Measurements from ENCODE around the gene SNRPD3.

Gene SNRPD3

DNA sequence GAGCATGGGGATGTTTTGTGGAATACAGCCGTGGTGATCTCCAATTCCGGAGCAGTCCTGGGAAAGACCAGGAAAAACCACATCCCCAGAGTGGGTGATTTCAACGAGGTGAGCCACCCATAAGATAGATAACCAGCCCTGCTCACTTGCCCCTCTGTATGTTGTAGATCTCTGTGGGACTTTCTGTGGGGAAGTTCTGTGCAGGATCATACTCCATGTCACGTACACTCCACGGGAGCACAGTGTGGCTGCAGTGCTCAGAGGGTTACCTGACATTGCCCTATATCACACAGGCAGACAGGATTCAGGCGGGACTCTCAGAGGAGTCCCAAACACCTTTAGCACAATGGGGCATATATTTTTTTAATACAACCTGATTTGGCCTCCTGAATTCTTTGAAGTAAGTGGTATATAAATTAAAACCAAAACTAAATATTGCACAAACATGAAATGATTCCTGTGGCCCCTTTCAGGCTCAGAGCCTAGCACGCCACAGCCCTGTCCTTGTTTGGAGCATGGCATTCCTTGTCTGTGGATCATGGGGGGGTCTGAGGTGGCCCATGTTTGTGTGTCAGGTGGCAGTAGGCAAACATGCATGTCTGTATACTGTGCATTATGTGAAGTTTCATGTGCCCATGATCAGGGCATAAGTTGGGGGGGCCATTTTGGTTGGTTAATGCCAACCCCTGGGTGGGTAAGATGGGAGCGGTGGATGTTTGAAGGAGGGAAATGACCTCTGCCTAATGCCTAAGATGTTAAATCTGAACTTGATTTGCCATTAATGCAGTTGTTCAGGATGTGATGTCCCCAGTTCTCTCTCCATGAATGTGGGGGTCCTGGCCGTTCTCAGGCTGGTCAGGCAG, 42.2 kb upstream of the SNRPD3 start:
- no peak for DNase-seq (ENCODE audit: low spot score)
- TF ChIP-seq, protein P1, sequence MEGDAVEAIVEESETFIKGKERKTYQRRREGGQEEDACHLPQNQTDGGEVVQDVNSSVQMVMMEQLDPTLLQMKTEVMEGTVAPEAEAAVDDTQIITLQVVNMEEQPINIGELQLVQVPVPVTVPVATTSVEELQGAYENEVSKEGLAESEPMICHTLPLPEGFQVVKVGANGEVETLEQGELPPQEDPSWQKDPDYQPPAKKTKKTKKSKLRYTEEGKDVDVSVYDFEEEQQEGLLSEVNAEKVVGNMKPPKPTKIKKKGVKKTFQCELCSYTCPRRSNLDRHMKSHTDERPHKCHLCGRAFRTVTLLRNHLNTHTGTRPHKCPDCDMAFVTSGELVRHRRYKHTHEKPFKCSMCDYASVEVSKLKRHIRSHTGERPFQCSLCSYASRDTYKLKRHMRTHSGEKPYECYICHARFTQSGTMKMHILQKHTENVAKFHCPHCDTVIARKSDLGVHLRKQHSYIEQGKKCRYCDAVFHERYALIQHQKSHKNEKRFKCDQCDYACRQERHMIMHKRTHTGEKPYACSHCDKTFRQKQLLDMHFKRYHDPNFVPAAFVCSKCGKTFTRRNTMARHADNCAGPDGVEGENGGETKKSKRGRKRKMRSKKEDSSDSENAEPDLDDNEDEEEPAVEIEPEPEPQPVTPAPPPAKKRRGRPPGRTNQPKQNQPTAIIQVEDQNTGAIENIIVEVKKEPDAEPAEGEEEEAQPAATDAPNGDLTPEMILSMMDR (conservative IDR thresholded peaks at IDR 0.05; ENCODE audit: low read depth), result no peak
- H3K27ac ChIP-seq, result no peak overlapping the region
- ChIA-PET POLR2A (ENCODE audit: low non-redundant PET) (no interaction called here), CTCF (interaction anchor here (0.7 kb wide), 1 partner anchor 424 kb away, joined by 3 read pairs; no protein-coding TSS in a partner anchor)

- TF ChIP-seq, protein P1 (conservative IDR thresholded peaks at IDR 0.05; ENCODE audit: low read depth), result no peak
- no peak for DNase-seq (ENCODE audit: low spot score)
- ChIA-PET POLR2A (ENCODE audit: low non-redundant PET) (no interaction called here), CTCF (interaction anchor here (0.7 kb wide), 1 partner anchor 425 kb away, joined by 3 read pairs; no protein-coding TSS in a partner anchor)
- no peak overlapping the region for H3K27ac ChIP-seq
Observed at GRCh38 chr22:24514241-24515026, 41.4 kb upstream of the SNRPD3 start.

GRCh38 chr22:24515027-24515338, 40.8 kb upstream of the SNRPD3 start:
- ChIA-PET POLR2A (ENCODE audit: low non-redundant PET) (no interaction called here), CTCF (no interaction called here)
- TF ChIP-seq, protein P1 (conservative IDR thresholded peaks at IDR 0.05; ENCODE audit: low read depth), result no peak
- no peak for DNase-seq (ENCODE audit: low spot score)
- no peak overlapping the region for H3K27ac ChIP-seq

DNA sequence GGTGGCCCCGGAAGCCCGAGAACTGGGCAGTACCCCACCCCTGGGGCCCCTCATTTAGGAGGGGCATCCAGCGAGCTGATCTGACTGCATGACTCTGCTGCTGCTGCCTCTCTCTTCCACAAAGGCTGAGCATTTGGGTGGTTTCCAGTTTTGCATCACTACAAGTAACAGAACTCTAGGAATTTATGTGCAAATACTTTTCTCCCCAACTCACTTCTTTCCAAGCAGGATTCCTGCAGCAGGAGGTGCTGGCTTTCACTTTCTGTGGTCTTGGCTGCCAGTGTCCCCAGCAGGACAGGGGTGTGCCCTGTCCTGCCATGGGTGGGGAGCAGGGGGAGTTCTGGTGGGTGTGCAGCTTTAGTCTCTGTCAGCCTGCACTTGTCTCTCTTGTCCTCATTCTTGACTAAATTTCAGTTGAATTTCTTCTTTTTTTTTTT, 39.5 kb upstream of the SNRPD3 start:
- TF ChIP-seq, protein P1 (conservative IDR thresholded peaks at IDR 0.05; ENCODE audit: low read depth), result no peak
- ChIA-PET POLR2A (ENCODE audit: low non-redundant PET) (no interaction called here), CTCF (no interaction called here)
- DNase-seq (ENCODE audit: low spot score), result no peak
- no peak overlapping the region for H3K27ac ChIP-seq

GRCh38 chr22:24517446-24517845, 38.4 kb upstream of the SNRPD3 start:
- no peak overlapping the region for H3K27ac ChIP-seq
- ChIA-PET POLR2A (ENCODE audit: low non-redundant PET) (no interaction called here), CTCF (interaction anchor here (0.6 kb wide), 1 partner anchor 133 kb away, joined by 4 read pairs; no protein-coding TSS in a partner anchor)
- DNase-seq (ENCODE audit: low spot score), result no peak
- TF ChIP-seq, protein P1 (conservative IDR thresholded peaks at IDR 0.05; ENCODE audit: low read depth), result no peak

- CTCF ChIA-PET, result interaction anchor here (0.5 kb wide), 1 partner anchor 56 kb away, joined by 3 read pairs; no protein-coding TSS in a partner anchor
- no peak overlapping the region for H3K27ac ChIP-seq
- POLR2A ChIA-PET (ENCODE audit: low non-redundant PET), result no interaction called here
- TF ChIP-seq, protein P1 (conservative IDR thresholded peaks at IDR 0.05; ENCODE audit: low read depth), result no peak
- DNase-seq (ENCODE audit: low spot score), result no peak
Observed at GRCh38 chr22:24518228-24518627, 37.6 kb upstream of the SNRPD3 start.
